Transverse colon (tissue), 4 donors: ENCODE measurements around the gene TRPT1. TPM values are rescaled to one million over a fixed set of nuclear protein-coding genes. Genes with fewer than 3 reads are reported as not detected.
A peak's percentile ranks its signal among the peaks of the same experiment; 100 is the strongest.

ENCODE experiments used
- DNase-seq: peaks from one replicate; pipeline ENCODE4 v3.0.0-alpha.2; 2019
- H3K27ac ChIP-seq, 4 donors: fragments of 200-600 bp; sonication (generic); 2 replicates each; pipeline ENCODE4 v1.5.1; 2016 to 2018; ENCODE audit warnings: inconsistent platforms in 4 of 4
- H3K27me3 ChIP-seq: fragments of 200-600 bp; sonication (generic); 2 replicates; pipeline ENCODE4 v1.5.1; 2017; ENCODE audit warnings: inconsistent platforms
- H3K36me3 ChIP-seq, 4 donors: fragments of 200-600 bp; sonication (generic); 2 replicates each; pipeline ENCODE4 v1.5.1; 2017 to 2019; ENCODE audit warnings: inconsistent platforms in 4 of 4
- H3K4me1 ChIP-seq, 4 donors: fragments of 200-600 bp; sonication (generic); 2 replicates each; pipeline ENCODE4 v1.5.1; 2017 to 2020; ENCODE audit warnings: inconsistent platforms in 4 of 4
- H3K4me3 ChIP-seq, 4 donors: fragments of 200-600 bp; sonication (generic); 1 replicate in 1 of 4; 2 replicates in 3 of 4; pipeline versions ENCODE4 v1.5.1 to v1.6.1; 2017 to 2019; ENCODE audit warnings: inconsistent platforms in 4 of 4
- H3K9me3 ChIP-seq, 2 donors: fragments of 200-600 bp; sonication (generic); 2 replicates each; pipeline ENCODE4 v1.5.1; 2017 to 2019; ENCODE audit warnings: inconsistent platforms in 2 of 2
- CTCF ChIP-seq, 5 experiments: fragments of 200-600 bp in 3 of 5; fragments of 450-650 bp in 2 of 5; sonication (generic) in 3 of 5; IDR thresholded peaks; 1 replicate in 2 of 5; 2 replicates in 3 of 5; pipeline ENCODE4 v1.5.1; 2016 to 2017; ENCODE audit warnings: antibody characterized with exemption in 5 of 5, inconsistent platforms in 3 of 5, mild to moderate bottlenecking in 2 of 5, moderate library complexity in 1 of 5
- EP300 ChIP-seq: sonication (generic); formaldehyde crosslinking; IDR thresholded peaks from one replicate; pipeline ENCODE4 v1.6.1; 2017; ENCODE audit warnings: antibody characterized with exemption, low read depth
- POLR2A ChIP-seq: fragments of 450-650 bp; IDR thresholded peaks from one replicate; pipeline ENCODE4 v1.6.1; 2016; ENCODE audit warnings: antibody characterized with exemption, mild to moderate bottlenecking, moderate library complexity
- POLR2AphosphoS5 ChIP-seq, 3 donors: sonication (generic); formaldehyde crosslinking; IDR thresholded peaks; one replicate each; pipeline ENCODE4 v1.6.1; 2016; ENCODE audit warnings: antibody characterized with exemption in 3 of 3
- WGBS, 2 donors: methylation state at CpG; one replicate each; pipeline ENCODE4 v1.1.5; 2018; ENCODE audit warnings: low coverage in 1 of 2; 5-methylcytosine and 5-hydroxymethylcytosine counted together
- in situ Hi-C, 4 donors: fragments of 200-750 bp; cut with MboI; loops; one replicate each; pipeline versions ENCODE4 v1.15.0 to v1.15.1; 2017; ENCODE audit warnings: low sequenced_read_pairs in 3 of 4, low pct_ligation_motif_present in 1 of 4, low pct_unique_long_range_greater_than_20kb in 1 of 4
- intact Hi-C: fragments of 100-400 bp; cut with DNase I; formaldehyde crosslinking; loops from one replicate; pipeline ENCODE4 v1.15.1; 2023; ENCODE audit warnings: low total_unique reads
- total RNA-seq, 4 donors: library from RNA; depleted of rRNA; stranded (reverse); fragments of >200 nt; gene quantifications; one replicate each; pipeline ENCODE4 v1.1.0, GENCODE V29; 2016

TRPT1 gene
- total RNA-seq, 4 donors from 2014 or later: 82.4 to 113 (median 99.1) TPM

- WGBS, 2 donors: 4 to 6% methylated on average over 10 to 23 of the region's 23 CpGs
- H3K4me3 ChIP-seq: peak overlapping the region; percentile 65 to 91 (median 86)
- no peaks in the 10 kb centered on the region for H3K27me3 ChIP-seq
- intact Hi-C loops (loop anchor here (5.0 kb wide), 1 partner anchor 50 kb away; the partner anchor contains the start of gene CATSPERZ), in situ Hi-C loops (no loop called here)
- peaks cover 0 to 20% (median 0%) of the 10 kb centered on the region in 4 donors for H3K36me3 ChIP-seq
- H3K4me1 ChIP-seq: peaks cover 15 to 42% (median 29%) of the 10 kb centered on the region in 4 donors
- no peaks in the 10 kb centered on the region for H3K9me3 ChIP-seq
- peak; percentile 88 for TF ChIP-seq POLR2A
- TF ChIP-seq POLR2AphosphoS5 (IDR thresholded peaks at IDR 0.05): peak; percentile 74 to 83 (median 77)
- peak; percentile 31 to 70 (median 50) for TF ChIP-seq CTCF (IDR thresholded peaks at IDR 0.05)
- no peak for TF ChIP-seq EP300
- DNase-seq: peak; percentile 89
- H3K27ac ChIP-seq: peak overlapping the region; percentile 84 to 91 (median 88)
Measured at GRCh38 chr11:64252003-64252872, 26.3 kb upstream of the TRPT1 start.

GRCh38 chr11:64251753-64252002, 25.7 kb upstream of the TRPT1 start:
- Histone ChIP-seq H3K4me1 (peaks cover 15 to 42% (median 29%) of the 10 kb centered on the region in 4 donors), H3K36me3 (peaks cover 0 to 19% (median 0%) of the 10 kb centered on the region in 4 donors), H3K4me3 (peak overlapping the region; percentile 65 to 91 (median 86)), H3K27me3 (no peaks in the 10 kb centered on the region), H3K9me3 (no peaks in the 10 kb centered on the region), H3K27ac (peak overlapping the region; percentile 84 to 91 (median 88))
- in situ Hi-C loops: no loop called here
- WGBS, 2 donors: 0% methylated on average over 2 to 18 of the region's 18 CpGs
- DNase-seq: no peak
- TF ChIP-seq POLR2AphosphoS5 (IDR thresholded peaks at IDR 0.05) (no peak), EP300 (no peak), POLR2A (no peak), CTCF (IDR thresholded peaks at IDR 0.05) (no peak)
- intact Hi-C loops: loop anchor here (5.0 kb wide), 1 partner anchor 51 kb away; the partner anchor contains the start of gene CATSPERZ

GRCh38 chr11:64251016-64251752, 25.2 kb upstream of the TRPT1 start, which contains the start of gene PLCB3:
Gene PLCB3, plus strand, starts transcription at chr11:64251530. Its CDS starts 120 bp downstream, at chr11:64251650.
- H3K27ac ChIP-seq: peak within 1 kb of the TSS; percentile 84 to 91 (median 88)
- peak; percentile 71 for DNase-seq
- intact Hi-C loops: loop anchor here (5.0 kb wide), 1 partner anchor 51 kb away; the partner anchor contains the start of gene CATSPERZ
- no peaks in the 10 kb centered on the region for H3K9me3 ChIP-seq
- H3K4me1 ChIP-seq: peaks cover 15 to 42% (median 29%) of the 10 kb centered on the region in 4 donors
- H3K36me3 ChIP-seq: peaks cover 0 to 14% (median 0%) of the 10 kb centered on the region in 4 donors
- WGBS, 2 donors: 0% methylated on average over 20 of the region's 75 CpGs; no CpG with 5 or more reads in 1 of the 2 donors
- TF ChIP-seq POLR2AphosphoS5 (IDR thresholded peaks at IDR 0.05): peak; percentile 24 to 66 (median 60)
- peak; percentile 10 for TF ChIP-seq POLR2A
- TF ChIP-seq CTCF (IDR thresholded peaks at IDR 0.05): peak; percentile 75 to 93 (median 87)
- TF ChIP-seq EP300: no peak
- peak within 1 kb of the TSS; percentile 65 to 91 (median 86) for H3K4me3 ChIP-seq
- H3K27me3 ChIP-seq: no peaks in the 10 kb centered on the region
- in situ Hi-C loops: no loop called here
